Activated naive CD4-positive, alpha-beta T cell treated with anti-CD3 and anti-CD28 coated beads, Interleukin-2, amount 50 U/mL, for 16 hours (primary cell): ENCODE measurements around the gene OSBPL8.
A peak's percentile ranks its signal among the peaks of the same experiment; 100 is the strongest.

Source experiments
- DNase-seq: peaks from one replicate; pipeline ENCODE4 v3.0.0-alpha.2; 2020

Gene OSBPL8, protein sequence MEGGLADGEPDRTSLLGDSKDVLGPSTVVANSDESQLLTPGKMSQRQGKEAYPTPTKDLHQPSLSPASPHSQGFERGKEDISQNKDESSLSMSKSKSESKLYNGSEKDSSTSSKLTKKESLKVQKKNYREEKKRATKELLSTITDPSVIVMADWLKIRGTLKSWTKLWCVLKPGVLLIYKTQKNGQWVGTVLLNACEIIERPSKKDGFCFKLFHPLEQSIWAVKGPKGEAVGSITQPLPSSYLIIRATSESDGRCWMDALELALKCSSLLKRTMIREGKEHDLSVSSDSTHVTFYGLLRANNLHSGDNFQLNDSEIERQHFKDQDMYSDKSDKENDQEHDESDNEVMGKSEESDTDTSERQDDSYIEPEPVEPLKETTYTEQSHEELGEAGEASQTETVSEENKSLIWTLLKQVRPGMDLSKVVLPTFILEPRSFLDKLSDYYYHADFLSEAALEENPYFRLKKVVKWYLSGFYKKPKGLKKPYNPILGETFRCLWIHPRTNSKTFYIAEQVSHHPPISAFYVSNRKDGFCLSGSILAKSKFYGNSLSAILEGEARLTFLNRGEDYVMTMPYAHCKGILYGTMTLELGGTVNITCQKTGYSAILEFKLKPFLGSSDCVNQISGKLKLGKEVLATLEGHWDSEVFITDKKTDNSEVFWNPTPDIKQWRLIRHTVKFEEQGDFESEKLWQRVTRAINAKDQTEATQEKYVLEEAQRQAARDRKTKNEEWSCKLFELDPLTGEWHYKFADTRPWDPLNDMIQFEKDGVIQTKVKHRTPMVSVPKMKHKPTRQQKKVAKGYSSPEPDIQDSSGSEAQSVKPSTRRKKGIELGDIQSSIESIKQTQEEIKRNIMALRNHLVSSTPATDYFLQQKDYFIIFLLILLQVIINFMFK

DNA sequence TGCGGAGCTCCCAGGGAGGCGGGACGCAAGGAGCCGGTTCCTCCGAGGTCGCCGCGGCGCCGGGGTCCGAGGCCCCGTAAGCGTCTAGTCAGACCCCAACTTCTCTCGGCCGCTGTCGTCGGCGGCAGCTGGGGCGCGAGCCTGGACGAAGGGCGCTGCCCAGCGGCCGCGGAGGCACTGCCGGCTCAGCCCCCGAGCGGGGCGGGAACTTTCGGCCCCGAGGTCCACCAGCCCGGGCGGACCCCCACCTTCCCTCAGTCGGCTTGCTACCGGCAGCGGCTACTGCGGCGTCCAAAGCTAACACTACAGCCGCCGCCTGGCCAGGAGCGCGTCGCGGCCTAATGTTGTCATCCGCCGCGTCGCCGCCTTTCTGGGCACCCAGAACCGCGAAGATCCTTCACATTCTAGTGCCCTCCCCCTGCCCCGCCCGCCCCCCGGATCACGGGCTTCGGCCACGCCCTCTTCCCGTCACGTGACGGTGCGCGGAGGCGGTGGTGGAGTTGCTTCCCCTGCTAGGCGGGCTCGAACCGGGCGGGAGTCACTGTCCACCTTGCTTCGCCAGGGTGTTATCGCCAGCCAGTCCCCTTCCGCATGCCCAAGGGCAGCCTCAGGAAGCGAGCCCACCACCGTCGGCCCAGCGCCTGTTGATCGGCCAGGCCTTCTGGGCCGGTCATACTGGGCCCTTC, at the start of gene OSBPL8:
Gene OSBPL8, minus strand, starts transcription at position 372 of the 686 bp plus-strand sequence. CDS start 72,220 bp downstream, outside the sequence.
- peak; percentile 96 for DNase-seq

DNA sequence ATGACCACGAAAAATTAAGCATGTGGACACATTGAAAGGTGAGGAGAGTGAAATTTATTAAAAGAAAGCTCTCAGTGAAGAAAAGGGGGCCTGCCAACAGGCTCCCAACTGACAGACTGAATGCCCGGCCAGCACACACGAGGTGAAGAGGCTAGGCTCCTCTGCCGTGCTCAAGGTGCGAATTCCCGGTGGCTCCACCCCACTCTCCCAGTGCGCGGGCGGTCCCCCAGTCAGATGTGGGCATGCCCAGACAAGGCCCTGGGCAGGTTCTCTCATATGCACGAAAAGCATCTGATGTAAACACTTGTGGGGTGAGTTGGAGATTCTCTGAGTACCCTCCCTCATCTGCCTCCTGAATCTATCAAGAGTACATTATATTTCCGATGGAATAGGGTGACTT, 48.5 kb upstream of the OSBPL8 start:
- DNase-seq, result no peak

DNA sequence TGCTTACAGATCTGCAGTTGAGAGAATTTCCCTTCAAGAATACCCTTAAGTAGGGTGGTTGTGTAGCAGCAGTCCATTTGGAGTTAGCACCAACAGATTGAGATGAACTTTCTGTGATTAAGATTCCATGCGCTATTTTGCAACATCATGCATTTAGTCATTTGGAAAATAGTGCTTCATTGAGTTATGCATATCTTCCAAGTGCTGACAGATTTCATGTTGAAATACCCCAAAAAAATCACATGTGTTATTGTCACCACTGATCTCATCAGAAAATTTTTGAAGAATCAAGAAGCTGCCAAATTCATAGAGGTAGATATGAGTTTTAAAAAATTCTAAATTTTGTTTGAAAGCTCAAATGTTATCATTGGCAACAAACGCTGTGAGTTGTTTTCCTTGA, 35.5 kb upstream of the OSBPL8 start:
- DNase-seq, result no peak

DNA sequence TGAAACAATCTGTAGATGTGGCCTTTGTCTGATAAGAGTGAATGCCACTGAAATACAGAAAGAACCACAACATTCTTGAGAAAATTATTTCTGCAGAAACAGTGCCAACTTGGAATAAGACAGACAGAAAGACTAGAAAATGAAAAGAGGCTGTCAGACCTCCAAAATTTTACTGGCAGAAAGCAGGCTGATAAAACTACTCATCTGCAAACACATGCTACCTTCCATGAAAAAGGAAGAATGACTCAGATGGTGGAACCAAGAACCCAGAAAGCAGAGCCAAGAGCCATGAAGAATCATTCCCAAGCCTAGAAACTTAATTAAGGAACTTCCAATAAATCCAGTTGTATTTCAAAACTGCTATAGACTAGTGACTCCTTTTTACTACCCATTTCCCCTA, 31.9 kb upstream of the OSBPL8 start:
- DNase-seq, result no peak

DNA sequence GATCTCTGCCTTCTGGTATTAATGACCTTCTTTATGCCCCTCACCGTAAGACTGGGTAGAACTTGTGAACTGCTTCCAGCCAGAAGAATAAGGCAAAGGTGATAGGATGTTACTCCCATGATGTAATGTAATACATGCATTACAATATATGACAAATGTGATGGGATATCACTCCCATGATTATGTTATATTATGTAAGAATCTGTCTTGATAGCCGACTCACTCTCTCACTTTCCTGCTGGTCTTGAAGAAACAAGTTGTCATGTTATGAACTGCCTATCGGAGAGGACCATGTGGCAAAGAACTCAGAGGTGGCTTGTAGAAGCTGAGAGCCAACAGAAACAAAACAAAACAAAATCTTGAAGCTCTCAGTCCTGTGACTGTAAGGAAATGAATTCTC, 30.6 kb upstream of the OSBPL8 start:
- no peak for DNase-seq

DNA sequence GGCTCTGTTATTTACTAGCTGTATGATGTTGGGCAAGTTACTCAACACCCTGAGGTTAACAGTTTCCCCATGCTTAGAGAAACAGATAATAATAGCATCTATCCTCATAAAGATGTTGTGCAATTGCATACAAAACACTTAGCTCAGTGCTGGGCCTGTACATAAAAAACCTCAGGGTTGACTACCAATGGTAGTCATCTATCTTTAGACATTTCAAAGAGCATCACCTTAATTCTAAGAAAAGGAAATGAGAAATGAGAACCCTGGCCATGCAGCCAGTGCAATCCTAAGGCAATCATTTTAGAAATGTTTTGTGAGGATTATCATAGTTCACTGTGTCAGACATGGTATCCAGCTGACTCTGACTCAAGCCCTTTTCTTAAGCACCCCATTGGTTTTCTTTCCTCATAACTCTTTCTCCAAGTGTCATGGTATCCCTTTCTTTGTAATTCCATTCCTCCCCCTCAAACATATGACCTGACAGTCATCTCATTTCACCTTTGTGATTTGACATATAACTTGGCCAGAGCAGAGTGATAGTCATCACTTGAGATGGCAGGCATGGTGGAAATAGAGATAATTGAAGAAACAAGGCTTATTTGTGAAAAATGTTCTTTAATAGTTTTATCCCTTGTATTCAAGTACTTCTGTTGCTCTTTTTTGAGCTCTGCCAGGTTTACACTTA, 29.5 kb upstream of the OSBPL8 start:
- DNase-seq, result no peak

DNA sequence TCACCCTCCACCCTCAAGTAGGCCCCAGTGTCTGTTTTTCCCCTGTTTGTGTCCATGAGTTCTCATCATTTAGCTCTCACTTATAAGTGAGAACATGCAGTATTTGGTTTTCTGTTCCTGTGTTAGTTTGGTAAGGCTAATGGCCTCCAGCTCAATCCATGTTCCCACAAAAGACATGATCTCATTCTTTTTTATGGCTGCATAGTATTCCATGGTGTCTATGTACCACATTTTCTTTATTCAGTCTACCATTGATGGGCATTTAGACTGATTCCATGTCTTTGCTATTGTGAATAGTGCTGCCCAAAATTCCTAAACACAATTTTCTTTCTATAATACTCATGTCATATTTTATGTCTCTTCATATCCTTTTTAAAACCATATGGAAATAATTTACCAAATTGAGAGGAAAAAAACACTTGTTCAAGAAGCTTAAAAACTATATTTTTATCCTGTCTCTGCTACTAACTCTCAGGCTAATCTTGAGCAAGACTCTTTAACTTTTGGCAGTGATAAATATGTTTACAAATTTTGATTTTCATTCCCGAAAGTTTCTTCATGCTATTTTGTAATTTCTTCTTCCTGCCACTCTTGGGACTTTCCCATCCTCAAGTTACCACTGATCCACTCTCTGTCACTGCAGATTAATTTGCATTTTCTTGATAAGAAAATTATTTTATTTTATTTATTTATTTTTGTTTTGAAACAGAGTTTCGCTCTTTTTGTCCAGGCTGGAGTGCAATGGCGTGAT, 28.0 kb upstream of the OSBPL8 start:
- no peak for DNase-seq

DNA sequence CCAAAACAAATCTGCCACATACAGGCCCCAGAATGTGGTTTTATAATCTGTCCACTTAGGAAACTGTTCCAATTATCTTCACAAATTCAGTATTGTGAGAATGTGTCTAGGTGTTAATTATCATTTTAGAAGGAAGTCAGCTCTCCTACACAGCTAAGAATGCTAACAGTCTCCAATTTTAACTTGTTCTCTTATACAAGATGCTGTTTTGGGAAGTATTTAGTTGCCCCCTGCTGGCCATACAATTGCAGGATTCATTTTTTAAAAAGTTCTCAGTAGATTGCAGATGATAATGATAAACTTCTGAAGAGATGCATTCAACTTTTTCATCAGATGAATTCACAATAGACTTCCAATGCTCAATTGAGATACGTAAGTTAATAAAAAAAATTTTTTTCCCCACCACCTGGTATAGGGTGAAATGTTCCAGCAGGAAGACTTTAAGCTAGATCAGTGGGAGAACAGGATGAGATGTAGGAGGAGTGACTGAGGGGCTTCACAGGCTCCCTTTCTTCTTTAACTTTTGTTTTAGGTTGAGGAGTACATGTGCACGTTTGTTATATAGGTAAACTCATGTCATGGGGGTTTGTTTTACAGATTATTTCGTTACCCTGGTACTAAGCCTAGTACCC, 27.3 kb upstream of the OSBPL8 start:
- DNase-seq, result no peak

DNA sequence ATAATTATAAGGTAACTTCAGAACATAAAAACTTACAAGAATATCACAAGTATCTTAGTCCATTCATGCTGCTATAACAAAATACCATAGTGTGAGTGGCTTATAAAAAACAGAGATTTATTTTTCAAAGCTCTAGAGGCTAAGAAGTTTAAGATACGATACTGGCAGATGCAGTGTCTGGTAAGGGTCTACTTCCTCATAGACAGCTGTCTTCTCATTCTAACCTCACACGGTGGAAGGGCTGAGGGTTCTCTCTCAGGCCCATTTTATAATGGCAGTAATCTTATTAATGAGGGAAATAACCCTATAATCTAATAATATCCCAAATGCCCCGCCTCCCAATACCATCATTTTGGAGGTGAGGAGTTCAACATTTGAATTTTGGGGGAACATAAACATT, 23.7 kb upstream of the OSBPL8 start:
- no peak for DNase-seq

DNA sequence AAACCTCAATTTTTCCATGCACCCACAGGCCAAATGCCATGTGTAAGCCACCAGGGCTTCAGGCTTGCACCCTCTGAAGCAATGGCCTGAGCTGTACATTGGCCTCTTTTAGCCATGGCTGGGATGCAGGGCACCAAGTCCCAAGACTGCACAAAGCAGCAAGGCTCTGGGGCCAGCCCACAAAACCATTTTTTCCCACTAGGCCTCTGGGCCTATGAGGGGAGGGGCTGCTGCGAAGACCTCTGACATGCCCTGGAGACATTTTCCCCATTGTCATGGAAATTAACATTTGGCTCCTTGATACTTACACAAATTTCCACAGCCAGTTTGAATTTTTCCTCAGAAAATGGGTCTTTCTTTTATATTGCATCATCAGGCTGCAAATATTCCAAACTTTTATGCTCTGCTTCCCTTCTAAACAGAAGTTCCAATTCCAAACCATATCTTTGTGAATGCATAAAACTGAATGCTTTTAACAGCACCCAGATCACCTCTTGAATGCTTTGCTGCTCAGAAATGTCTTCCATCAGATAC, 14.3 kb upstream of the OSBPL8 start:
- no peak for DNase-seq

DNA sequence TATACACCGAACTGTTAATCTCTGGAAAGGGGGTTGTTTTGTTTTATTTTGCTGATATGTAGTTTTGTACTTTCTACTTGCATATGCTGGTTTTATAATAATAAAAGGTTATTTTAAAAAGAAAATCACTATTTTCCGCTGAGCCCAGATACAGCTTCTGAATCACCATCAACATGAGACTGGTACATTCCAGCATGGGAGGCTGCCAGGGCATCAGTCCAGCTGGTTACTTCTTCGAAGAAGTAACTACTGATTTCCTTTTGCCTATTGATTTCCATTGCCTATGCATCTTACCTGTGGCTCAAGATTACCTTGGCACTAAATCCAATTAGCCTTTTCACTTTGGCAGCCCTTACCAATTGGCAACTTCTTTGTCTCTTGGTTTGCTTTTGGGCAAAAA, 11.7 kb upstream of the OSBPL8 start:
- no peak for DNase-seq

DNA sequence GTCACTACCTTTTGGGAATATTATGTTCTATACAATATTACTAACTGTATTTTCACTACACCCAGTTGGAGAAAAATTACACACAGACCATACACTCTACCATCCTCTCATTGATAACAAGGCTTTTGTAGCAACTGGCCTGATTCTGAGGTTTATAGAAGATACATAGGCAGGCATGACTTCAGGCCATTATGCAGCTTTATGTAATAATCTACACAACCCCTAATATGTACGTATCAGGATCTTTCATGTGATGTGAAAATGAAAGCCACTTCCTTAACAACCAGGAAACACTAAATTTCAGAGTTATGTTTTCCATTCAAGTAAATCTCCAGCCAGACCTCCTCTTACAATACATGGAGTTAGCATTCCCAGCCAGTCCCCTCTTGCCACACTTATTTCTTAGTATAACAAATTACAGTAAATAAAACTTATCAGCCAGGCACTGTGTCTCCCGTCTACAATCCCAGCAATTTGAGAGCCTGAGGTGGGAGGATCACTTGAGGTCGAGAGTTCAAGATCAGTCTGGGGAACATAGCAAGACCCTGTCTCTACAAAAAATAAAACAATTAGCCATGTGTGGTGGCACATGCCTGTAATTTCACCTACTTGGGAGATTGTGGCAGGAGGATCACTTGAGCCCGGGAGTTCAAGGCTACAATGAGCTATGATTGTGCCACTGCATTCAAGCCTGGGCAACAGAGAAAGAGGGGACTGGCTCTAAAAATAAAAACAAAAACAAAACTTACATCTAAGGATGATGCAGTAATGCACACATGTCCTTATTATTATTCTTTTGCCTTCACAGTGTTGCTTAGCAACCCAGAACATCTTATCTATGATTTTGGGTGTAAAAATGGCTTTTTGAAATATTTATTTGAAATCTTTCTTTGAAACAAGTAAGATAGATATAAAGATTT, 10.4 kb upstream of the OSBPL8 start:
- no peak for DNase-seq

DNA sequence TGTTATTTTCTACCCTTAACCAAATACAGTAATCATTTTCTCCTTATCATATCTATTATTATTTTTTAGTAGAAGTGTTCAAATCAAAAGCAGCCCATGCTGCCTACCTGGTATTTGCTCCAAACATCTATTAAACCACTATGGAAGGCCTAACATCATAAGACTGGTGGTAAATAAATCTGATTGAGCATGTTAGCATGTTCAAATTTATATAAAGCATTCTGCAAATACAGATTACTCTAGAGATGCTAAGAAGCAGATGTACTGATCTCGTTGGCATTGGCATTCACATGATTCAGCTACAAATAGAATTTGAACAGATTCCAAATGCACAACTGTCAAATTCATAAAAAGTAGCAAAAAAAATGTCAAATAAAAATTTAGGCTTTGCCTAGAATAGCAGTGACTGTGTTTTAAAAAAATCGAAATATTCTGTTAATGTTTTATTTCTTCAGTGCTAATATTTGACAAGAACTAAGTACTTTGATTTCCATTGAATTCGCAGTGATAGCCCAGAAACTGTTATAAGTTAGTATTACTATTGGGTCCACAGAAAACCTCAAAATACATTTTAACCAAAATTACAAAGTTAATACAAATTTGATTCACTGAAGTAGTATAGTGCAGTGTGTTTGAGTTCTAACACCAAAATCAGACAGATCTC, 9.4 kb upstream of the OSBPL8 start:
- DNase-seq, result no peak

DNA sequence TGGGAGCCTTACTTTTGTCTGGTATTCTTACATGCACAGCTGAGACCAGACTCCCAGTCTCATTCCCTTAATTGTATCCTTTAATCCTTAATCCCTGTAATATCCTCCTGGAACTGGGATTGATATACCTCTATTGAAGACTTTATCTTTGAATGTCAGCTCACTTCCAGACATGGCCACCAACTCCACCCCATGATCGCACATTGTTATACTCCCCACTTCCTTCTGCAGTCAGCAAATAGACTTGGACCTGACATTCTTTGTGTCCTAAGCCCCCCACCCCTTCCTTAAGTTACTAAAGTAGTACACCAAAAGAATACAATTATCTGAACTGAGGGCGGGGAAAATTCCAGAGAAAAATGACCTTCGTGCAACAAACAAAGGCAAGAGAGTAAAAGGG, 8.6 kb upstream of the OSBPL8 start:
- DNase-seq, result no peak

DNA sequence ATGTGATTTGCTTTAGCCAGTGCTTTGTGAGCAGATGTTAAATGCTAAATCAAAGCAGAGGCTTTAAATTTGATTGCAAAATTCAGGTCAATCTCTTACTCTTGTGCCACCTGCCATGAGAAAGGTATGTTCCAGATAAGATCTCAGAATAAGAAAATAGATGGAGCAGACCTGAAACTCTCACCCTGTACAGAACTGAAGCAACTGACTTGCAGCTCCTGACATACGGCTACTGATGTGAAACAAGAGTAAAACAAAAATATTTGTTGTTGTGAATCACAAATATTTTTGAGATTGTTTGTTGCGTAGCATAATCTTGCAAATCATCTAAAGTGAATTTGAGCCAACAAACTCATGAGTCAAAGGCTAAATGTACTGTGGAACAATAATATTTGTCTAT, 3.5 kb upstream of the OSBPL8 start:
- no peak for DNase-seq

DNA sequence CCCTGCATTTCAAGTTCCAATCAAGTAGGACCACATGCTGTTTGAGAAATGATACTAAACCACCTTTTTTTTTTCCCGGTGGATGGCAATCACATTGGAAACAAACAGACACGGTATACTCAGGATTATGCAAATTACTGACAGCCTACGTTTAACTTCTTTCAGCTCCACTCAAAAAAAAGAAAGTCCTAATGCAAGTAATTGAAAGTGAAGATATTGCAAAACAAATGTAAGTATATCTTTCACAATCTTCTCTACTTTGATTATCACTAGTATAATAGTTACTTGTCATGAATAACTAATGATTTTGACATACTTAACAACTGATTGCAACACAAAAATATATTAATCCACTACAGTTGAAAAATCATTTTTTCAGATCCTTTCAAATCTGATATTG, 2.6 kb upstream of the OSBPL8 start:
- no peak for DNase-seq

DNA sequence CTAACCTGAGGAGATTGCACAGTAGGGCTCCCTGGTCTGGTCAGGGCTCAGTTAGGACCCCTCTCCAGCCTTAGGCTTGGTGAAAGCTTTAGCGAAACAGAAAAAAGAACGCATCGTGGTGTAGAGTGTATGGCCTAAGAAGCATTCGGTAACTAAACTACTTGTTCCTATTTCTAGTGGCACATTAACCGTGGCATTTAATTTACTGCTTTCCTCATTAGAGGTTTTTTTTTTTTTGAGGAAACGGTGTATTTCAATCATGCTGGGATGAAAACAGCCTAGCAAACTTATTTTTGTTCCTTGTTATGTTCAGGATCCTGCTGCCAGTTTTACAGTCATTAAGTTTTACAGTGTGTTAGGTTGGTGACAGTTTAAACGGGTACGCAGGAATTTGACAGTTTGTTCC, 518 bp upstream of the OSBPL8 start:
- DNase-seq, result no peak

DNA sequence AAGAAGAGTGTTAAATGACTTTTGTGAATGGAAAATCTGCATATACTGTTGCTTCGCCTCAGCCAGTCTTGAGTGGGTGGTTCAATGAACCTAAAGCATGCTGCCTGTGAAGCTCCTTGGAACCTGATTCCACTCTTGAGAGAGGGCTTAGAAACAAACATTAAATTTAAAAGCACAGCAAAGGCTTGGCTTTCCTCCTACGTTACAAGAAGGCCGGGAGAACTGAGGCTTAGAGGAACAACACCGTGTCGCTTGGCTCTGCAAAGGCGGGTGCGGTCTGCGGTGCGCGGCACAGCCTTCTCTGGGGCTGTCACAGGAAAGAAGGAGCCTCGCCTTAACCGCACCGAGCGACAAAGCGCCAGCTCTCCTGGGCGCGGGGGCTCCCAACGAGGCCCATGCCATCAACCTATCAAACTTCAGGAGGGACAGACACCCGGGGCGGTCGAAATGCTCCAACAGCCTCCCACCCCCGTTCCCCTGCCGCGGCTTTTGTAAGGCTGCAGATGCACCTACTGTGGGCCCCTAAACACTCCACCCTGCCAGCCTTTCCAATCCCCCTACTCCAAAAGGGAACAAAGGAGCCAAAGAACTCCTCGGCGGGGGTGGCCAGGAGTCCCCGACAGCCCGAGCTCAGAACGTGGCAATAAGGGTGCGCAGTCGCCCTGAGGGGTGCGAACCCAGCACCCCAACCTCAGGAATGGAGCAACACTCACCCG, 729 bp downstream of the OSBPL8 start:
- DNase-seq, result peak; percentile 75

DNA sequence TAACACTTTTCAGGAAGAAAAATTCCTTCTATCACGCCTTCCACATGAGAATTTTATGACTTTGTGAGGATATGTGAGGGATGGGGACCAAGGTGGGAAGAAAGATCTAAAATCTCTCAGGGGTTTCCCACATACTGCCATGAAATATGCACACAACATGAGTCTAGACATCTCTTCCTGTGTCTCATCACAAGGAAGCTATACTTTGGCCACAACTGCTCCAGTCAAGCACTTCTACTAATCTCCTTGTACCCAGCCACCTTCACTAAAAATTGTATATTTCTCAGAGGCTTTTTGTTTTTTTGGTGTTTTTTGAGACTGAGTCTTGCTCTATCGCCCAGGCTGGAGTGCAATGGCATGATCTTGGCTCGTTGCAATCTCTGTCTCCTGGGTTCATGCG, 3.2 kb downstream of the OSBPL8 start:
- DNase-seq, result no peak
